Measurements from ENCODE around the gene LIFR.

The LIFR gene

GRCh38 chr5:38553001-38553521 is 3.4 kb downstream of the LIFR start:
- Histone ChIP-seq H3K27me3 (replicated peaks; ENCODE audit: control insufficient read depth, insufficient read depth, low read length, poor library complexity, severe bottlenecking) (peaks cover 16% of the 10 kb centered on the region), H3K27ac (ENCODE audit: insufficient read depth, low read length, poor library complexity, severe bottlenecking) (no peak overlapping the region), H3K4me3 (ENCODE audit: insufficient read depth, low read depth, low read length, poor library complexity, severe bottlenecking) (no peak overlapping the region), H3K4me1 (ENCODE audit: control insufficient read depth, insufficient read depth, low read length, poor library complexity, severe bottlenecking) (peaks cover 5% of the 10 kb centered on the region), H3K36me3 (ENCODE audit: control insufficient read depth, insufficient read depth, low read length) (no peaks in the 10 kb centered on the region), H3K9me3 (ENCODE audit: control insufficient read depth, low read length) (no peaks in the 10 kb centered on the region)
- DNase-seq, result no peak

DNA sequence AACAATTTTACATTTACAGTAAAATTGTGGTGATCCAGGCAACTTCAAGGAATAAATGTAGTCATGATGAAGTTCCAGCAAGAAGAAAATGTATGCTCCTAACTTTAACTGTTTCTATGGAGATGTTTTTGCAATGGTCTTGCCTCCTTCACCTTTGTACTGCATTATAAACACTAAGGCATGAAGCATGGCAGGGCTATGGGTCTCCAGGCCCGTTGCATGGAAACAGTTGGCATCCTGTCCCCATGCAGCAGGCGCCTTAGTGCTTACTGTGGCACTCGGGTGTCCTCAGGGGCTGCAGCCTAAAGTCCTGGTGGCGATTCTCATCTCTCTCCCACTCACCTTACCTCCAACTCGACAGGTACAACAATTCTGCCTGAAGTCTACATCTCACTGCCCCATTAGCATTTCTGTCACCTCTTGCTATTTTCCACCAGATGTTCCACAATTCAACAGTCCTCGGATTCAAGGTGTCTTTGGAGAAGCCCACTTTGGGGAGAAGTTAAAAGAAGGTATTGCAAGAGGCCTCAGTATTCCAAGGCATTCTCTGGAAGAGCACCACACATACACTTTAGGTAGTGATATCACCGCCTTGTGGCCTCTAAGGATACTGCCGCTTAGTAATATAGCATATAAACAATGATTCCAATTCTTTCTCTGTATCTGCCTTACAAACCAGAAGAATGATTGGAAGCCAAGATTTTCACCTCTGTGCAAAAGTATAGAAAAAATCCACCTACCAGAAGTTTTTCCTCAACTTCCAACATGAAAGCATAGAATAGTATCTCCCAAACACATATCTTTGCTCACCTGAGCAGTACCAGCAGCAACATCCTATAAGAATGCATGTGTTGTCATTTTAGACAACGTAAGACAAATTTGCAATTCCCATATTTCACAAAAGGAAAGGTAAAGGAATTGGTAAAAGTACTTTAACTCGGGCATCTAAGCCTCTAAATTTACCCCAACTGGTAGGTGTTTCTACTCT is 5.1 kb downstream of the LIFR start:
- peaks cover 5% of the 10 kb centered on the region for H3K4me1 ChIP-seq (ENCODE audit: control insufficient read depth, insufficient read depth, low read length, poor library complexity, severe bottlenecking)

GRCh38 chr5:38548064-38548759 is 8.2 kb downstream of the LIFR start:
- Histone ChIP-seq H3K4me3 (ENCODE audit: insufficient read depth, low read depth, low read length, poor library complexity, severe bottlenecking) (no peak overlapping the region), H3K36me3 (ENCODE audit: control insufficient read depth, insufficient read depth, low read length) (no peaks in the 10 kb centered on the region), H3K4me1 (ENCODE audit: control insufficient read depth, insufficient read depth, low read length, poor library complexity, severe bottlenecking) (no peaks in the 10 kb centered on the region), H3K27ac (ENCODE audit: insufficient read depth, low read length, poor library complexity, severe bottlenecking) (no peak overlapping the region), H3K27me3 (replicated peaks; ENCODE audit: control insufficient read depth, insufficient read depth, low read length, poor library complexity, severe bottlenecking) (peaks cover 3% of the 10 kb centered on the region), H3K9me3 (ENCODE audit: control insufficient read depth, low read length) (no peaks in the 10 kb centered on the region)
- no peak for DNase-seq

More for the DNA sequence above, 5.1 kb downstream of the LIFR start:
- peaks cover 10% of the 10 kb centered on the region for H3K27me3 ChIP-seq (replicated peaks; ENCODE audit: control insufficient read depth, insufficient read depth, low read length, poor library complexity, severe bottlenecking)
- no peak overlapping the region for H3K27ac ChIP-seq (ENCODE audit: insufficient read depth, low read length, poor library complexity, severe bottlenecking)
- H3K9me3 ChIP-seq (ENCODE audit: control insufficient read depth, low read length), result no peaks in the 10 kb centered on the region
- H3K4me3 ChIP-seq (ENCODE audit: insufficient read depth, low read depth, low read length, poor library complexity, severe bottlenecking), result no peak overlapping the region
- no peaks in the 10 kb centered on the region for H3K36me3 ChIP-seq (ENCODE audit: control insufficient read depth, insufficient read depth, low read length)
- no peak for DNase-seq

DNA sequence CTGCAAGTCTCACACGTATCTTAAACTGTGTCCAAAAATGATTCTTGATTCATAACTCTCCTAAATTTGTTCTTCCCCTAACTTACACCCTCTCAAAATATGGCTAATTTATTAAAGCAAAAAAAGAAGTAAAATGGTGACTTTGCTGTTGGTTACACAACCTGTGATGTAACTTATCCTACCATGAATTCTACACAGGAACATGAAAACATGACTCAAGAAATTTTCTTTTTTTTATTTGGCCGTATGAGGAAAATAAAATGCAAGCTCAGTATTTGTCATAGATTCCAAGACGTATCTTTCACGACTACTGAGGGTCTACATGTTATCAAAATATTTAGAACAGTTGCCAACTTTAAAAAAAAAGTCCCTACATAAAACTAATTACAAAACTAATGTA is 9.2 kb downstream of the LIFR start:
- H3K36me3 ChIP-seq (ENCODE audit: control insufficient read depth, insufficient read depth, low read length), result no peaks in the 10 kb centered on the region
- no peaks in the 10 kb centered on the region for H3K27me3 ChIP-seq (replicated peaks; ENCODE audit: control insufficient read depth, insufficient read depth, low read length, poor library complexity, severe bottlenecking)
- H3K27ac ChIP-seq (ENCODE audit: insufficient read depth, low read length, poor library complexity, severe bottlenecking), result no peak overlapping the region
- no peaks in the 10 kb centered on the region for H3K9me3 ChIP-seq (ENCODE audit: control insufficient read depth, low read length)
- no peaks in the 10 kb centered on the region for H3K4me1 ChIP-seq (ENCODE audit: control insufficient read depth, insufficient read depth, low read length, poor library complexity, severe bottlenecking)
- no peak overlapping the region for H3K4me3 ChIP-seq (ENCODE audit: insufficient read depth, low read depth, low read length, poor library complexity, severe bottlenecking)
- DNase-seq, result no peak

DNA sequence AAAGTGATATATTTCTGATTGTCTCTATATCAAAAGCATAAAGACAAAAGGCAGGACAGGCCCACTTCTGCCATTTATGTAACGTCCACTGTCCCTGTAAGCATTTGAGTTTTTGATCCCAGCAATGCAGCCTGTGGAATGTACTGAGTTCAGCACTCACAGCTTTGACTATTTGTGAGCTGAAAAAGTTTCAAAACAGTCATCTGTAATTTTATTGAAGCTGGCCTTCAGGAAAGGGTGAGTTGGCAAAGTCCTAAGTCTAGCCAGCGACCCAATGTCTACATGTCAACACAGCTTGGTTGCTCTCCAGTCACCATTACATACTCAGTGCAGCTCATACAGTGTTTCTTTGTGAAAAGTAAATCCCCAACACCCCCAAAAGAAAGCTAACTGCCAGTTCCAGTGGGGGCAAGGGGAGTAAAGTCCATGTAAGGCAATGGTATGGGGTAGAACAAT is 9.7 kb downstream of the LIFR start:
- H3K27ac ChIP-seq (ENCODE audit: insufficient read depth, low read length, poor library complexity, severe bottlenecking), result no peak overlapping the region
- no peak overlapping the region for H3K4me3 ChIP-seq (ENCODE audit: insufficient read depth, low read depth, low read length, poor library complexity, severe bottlenecking)
- no peak for DNase-seq
- H3K9me3 ChIP-seq (ENCODE audit: control insufficient read depth, low read length), result no peaks in the 10 kb centered on the region
- no peaks in the 10 kb centered on the region for H3K27me3 ChIP-seq (replicated peaks; ENCODE audit: control insufficient read depth, insufficient read depth, low read length, poor library complexity, severe bottlenecking)
- H3K36me3 ChIP-seq (ENCODE audit: control insufficient read depth, insufficient read depth, low read length), result no peaks in the 10 kb centered on the region
- H3K4me1 ChIP-seq (ENCODE audit: control insufficient read depth, insufficient read depth, low read length, poor library complexity, severe bottlenecking), result no peaks in the 10 kb centered on the region

GRCh38 chr5:38543886-38544285 is 12.6 kb downstream of the LIFR start:
- Histone ChIP-seq H3K36me3 (ENCODE audit: control insufficient read depth, insufficient read depth, low read length) (no peaks in the 10 kb centered on the region), H3K9me3 (ENCODE audit: control insufficient read depth, low read length) (no peaks in the 10 kb centered on the region), H3K4me3 (ENCODE audit: insufficient read depth, low read depth, low read length, poor library complexity, severe bottlenecking) (no peak overlapping the region), H3K27ac (ENCODE audit: insufficient read depth, low read length, poor library complexity, severe bottlenecking) (no peak overlapping the region), H3K4me1 (ENCODE audit: control insufficient read depth, insufficient read depth, low read length, poor library complexity, severe bottlenecking) (no peaks in the 10 kb centered on the region), H3K27me3 (replicated peaks; ENCODE audit: control insufficient read depth, insufficient read depth, low read length, poor library complexity, severe bottlenecking) (peaks cover 3% of the 10 kb centered on the region)
- DNase-seq, result no peak

GRCh38 chr5:38543074-38543473 is 13.4 kb downstream of the LIFR start:
- Histone ChIP-seq H3K4me1 (ENCODE audit: control insufficient read depth, insufficient read depth, low read length, poor library complexity, severe bottlenecking) (no peaks in the 10 kb centered on the region), H3K27me3 (replicated peaks; ENCODE audit: control insufficient read depth, insufficient read depth, low read length, poor library complexity, severe bottlenecking) (peaks cover 3% of the 10 kb centered on the region), H3K9me3 (ENCODE audit: control insufficient read depth, low read length) (no peaks in the 10 kb centered on the region), H3K36me3 (ENCODE audit: control insufficient read depth, insufficient read depth, low read length) (no peaks in the 10 kb centered on the region), H3K27ac (ENCODE audit: insufficient read depth, low read length, poor library complexity, severe bottlenecking) (no peak overlapping the region), H3K4me3 (ENCODE audit: insufficient read depth, low read depth, low read length, poor library complexity, severe bottlenecking) (no peak overlapping the region)
- no peak for DNase-seq

GRCh38 chr5:38541174-38541725 is 15.2 kb downstream of the LIFR start:
- Histone ChIP-seq H3K36me3 (ENCODE audit: control insufficient read depth, insufficient read depth, low read length) (no peaks in the 10 kb centered on the region), H3K4me1 (ENCODE audit: control insufficient read depth, insufficient read depth, low read length, poor library complexity, severe bottlenecking) (no peaks in the 10 kb centered on the region), H3K27me3 (replicated peaks; ENCODE audit: control insufficient read depth, insufficient read depth, low read length, poor library complexity, severe bottlenecking) (peaks cover 5% of the 10 kb centered on the region), H3K9me3 (ENCODE audit: control insufficient read depth, low read length) (no peaks in the 10 kb centered on the region), H3K27ac (ENCODE audit: insufficient read depth, low read length, poor library complexity, severe bottlenecking) (no peak overlapping the region), H3K4me3 (ENCODE audit: insufficient read depth, low read depth, low read length, poor library complexity, severe bottlenecking) (no peak overlapping the region)
- no peak for DNase-seq

DNA sequence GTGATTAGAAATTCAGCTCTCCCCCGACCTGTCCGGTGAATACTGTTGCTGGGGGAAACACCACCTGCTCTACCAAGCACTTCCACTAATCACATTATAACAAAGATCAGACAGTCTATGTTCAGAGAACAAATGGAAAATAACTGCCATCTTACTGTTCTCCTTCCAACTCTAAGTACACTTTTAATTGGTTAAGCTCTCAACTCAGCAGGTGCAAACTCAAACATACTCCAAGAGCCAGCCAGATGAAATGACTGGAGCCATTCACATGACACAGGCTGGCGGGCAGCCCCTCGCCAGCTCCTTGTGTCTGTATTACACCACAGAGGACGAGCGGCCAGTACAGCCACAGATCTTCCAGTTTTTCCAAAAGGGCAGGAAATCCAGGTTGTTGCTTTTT is 16.1 kb downstream of the LIFR start:
- Histone ChIP-seq H3K27ac (ENCODE audit: insufficient read depth, low read length, poor library complexity, severe bottlenecking) (no peak overlapping the region), H3K27me3 (replicated peaks; ENCODE audit: control insufficient read depth, insufficient read depth, low read length, poor library complexity, severe bottlenecking) (peaks cover 5% of the 10 kb centered on the region), H3K36me3 (ENCODE audit: control insufficient read depth, insufficient read depth, low read length) (no peaks in the 10 kb centered on the region), H3K9me3 (ENCODE audit: control insufficient read depth, low read length) (no peaks in the 10 kb centered on the region), H3K4me1 (ENCODE audit: control insufficient read depth, insufficient read depth, low read length, poor library complexity, severe bottlenecking) (no peaks in the 10 kb centered on the region), H3K4me3 (ENCODE audit: insufficient read depth, low read depth, low read length, poor library complexity, severe bottlenecking) (no peak overlapping the region)
- no peak for DNase-seq

All from effector memory CD4-positive, alpha-beta T cell (primary cell).